Gastrocnemius medialis (tissue), 4 donors: Measurements from ENCODE around the gene NOP9. TPM values are rescaled to one million over a fixed set of nuclear protein-coding genes. Genes with fewer than 3 reads are reported as not detected.

Source experiments
- ATAC-seq, 2 donors: fragments of 150-250 bp; one replicate each; pipeline ENCODE4 v1.9.1; 2016
- DNase-seq, 2 donors: peaks; one replicate each; pipeline ENCODE4 v3.0.0-alpha.2; 2019
- H3K27ac ChIP-seq, 4 donors: fragments of 200-600 bp; sonication (generic); 1 replicate in 1 of 4; 2 replicates in 3 of 4; pipeline ENCODE4 v1.5.1; 2016 to 2018; ENCODE audit warnings: mild to moderate bottlenecking in 2 of 4, moderate library complexity in 1 of 4
- H3K27me3 ChIP-seq, 3 donors: fragments of 200-600 bp; sonication (generic) in 2 of 3; 1 replicate in 1 of 3; 2 replicates in 2 of 3; pipeline versions ENCODE4 v1.5.1 to v1.6.0; 2016 to 2019; ENCODE audit warnings: mild to moderate bottlenecking in 1 of 3, moderate library complexity in 1 of 3
- H3K36me3 ChIP-seq, 2 donors: fragments of 200-600 bp; sonication (generic) in 1 of 2; one replicate each; pipeline ENCODE4 v1.5.1; 2017 to 2018
- H3K4me1 ChIP-seq, 2 donors: fragments of 200-600 bp; sonication (generic) in 1 of 2; one replicate each; pipeline ENCODE4 v1.5.1; 2016 to 2017; ENCODE audit warnings: mild to moderate bottlenecking in 2 of 2
- H3K4me3 ChIP-seq, 4 donors: fragments of 200-600 bp; sonication (generic) in 3 of 4; 1 replicate in 1 of 4; 2 replicates in 3 of 4; pipeline ENCODE4 v1.5.1; 2016 to 2019; ENCODE audit warnings: mild to moderate bottlenecking in 2 of 4
- H3K9me3 ChIP-seq, 3 donors: fragments of 200-600 bp; sonication (generic) in 2 of 3; 1 replicate in 1 of 3; 2 replicates in 2 of 3; pipeline ENCODE4 v1.5.1; 2016 to 2019
- POLR2A ChIP-seq, 2 donors: fragments of 450-650 bp; IDR thresholded peaks; one replicate each; pipeline ENCODE4 v1.6.1; 2017; ENCODE audit warnings: antibody characterized with exemption in 2 of 2, mild to moderate bottlenecking in 2 of 2, moderate library complexity in 2 of 2
- in situ Hi-C, 4 donors: fragments of 200-750 bp; cut with MboI; loops; one replicate each; pipeline versions ENCODE4 v1.15.0 to v1.8.0; 2017; ENCODE audit warnings: low sequenced_read_pairs in 4 of 4
- intact Hi-C: fragments of 100-400 bp; cut with DNase I; formaldehyde crosslinking; loops from one replicate; pipeline ENCODE4 v1.15.1; 2023; ENCODE audit warnings: low total_unique reads
- total RNA-seq, 4 donors: library from RNA; depleted of rRNA; stranded (reverse); fragments of >200 nt; gene quantifications; one replicate each; pipeline versions ENCODE4 v1.1.0 to v1.2.3, GENCODE V29; 2016
- TF ChIP-seq, protein P1 (sequence below), 5 experiments: fragments of 450-650 bp in 3 of 5; fragments of 200-600 bp in 2 of 5; sonication (generic) in 2 of 5; IDR thresholded peaks in 4 of 5; conservative IDR thresholded peaks in 1 of 5; 1 replicate in 4 of 5; 2 replicates in 1 of 5; pipeline ENCODE4 v1.5.1; 2016 to 2019; ENCODE audit warnings: antibody characterized with exemption in 5 of 5, mild to moderate bottlenecking in 3 of 5, moderate library complexity in 3 of 5

NOP9 gene, protein sequence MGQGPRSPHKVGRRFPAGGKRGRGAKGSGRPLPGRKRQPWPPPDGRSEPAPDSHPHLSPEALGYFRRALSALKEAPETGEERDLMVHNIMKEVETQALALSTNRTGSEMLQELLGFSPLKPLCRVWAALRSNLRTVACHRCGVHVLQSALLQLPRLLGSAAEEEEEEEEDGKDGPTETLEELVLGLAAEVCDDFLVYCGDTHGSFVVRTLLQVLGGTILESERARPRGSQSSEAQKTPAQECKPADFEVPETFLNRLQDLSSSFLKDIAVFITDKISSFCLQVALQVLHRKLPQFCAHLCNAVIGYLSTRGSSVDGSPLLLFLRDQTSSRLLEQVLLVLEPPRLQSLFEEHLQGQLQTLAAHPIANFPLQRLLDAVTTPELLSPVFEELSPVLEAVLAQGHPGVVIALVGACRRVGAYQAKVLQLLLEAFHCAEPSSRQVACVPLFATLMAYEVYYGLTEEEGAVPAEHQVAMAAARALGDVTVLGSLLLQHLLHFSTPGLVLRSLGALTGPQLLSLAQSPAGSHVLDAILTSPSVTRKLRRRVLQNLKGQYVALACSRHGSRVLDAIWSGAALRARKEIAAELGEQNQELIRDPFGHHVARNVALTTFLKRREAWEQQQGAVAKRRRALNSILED
- total RNA-seq: 10 to 100 TPM; 27.2 to 43.5 (median 32.2) TPM

DNA sequence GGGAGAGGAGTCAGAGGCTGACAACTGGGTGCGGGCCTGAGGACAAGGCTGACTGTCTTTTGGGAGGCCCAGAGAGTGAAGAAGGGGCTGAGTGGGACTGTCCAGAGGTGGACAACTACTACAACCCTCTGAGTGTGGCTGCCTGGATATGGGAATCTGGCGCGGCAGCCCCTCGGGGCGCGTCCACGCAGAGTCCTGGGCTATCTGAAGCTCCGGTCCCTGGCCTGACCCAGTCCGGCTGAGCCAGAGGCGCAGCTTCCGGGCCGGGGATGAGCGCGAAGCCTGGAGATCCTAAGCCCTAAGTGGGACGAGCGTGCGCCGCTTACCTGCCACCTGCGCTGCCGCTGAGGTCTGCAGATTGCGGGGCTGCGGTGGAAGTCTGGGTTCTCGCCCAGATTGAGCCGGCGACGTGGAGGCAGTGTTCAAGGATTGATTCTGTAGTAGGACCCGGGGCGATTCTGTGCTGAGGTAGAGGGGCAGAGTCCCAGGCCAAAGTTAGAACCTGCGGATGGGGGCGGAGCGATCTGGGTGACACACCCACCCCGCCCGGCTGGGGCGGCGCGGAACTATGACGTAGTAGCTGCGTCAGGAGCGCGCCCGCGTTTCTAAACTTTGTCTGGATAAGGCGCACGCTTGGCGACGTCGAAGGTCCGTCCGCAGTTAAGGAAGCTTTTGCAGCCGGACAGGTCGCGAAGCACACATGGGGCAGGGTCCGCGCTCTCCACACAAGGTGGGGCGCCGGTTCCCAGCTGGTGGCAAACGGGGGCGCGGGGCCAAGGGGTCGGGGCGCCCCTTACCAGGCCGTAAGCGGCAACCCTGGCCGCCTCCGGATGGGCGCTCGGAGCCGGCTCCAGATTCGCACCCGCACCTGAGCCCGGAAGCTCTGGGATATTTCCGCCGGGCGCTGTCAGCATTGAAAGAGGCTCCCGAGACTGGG lies at the start of gene NOP9, which contains the start of gene DHRS1:
Gene NOP9 (plus strand): TSS at position 596 of the 937 bp plus-strand sequence. CDS start 105 bp downstream, at position 701.
Gene DHRS1 (minus strand): TSS at position 526 of the 937 bp plus-strand sequence. CDS start 674 bp downstream, outside the sequence.
- in situ Hi-C loops (loop anchor here (5.0 to 10.0 kb wide), 2 partner anchors 55 to 57 kb away; partner anchors contain the start of gene TINF2 (in 4 of the 4)), intact Hi-C loops (loop anchor here (1.0 to 10.0 kb wide), 3 partner anchors 57 to 349 kb away; partner anchors contain the start of genes IRF9 and TINF2)
- Histone ChIP-seq H3K4me1 (peaks cover 13 to 20% of the 10 kb centered on the region in 2 donors), H3K9me3 (no peaks in the 10 kb centered on the region), H3K27me3 (no peaks in the 10 kb centered on the region), H3K4me3 (peak within 1 kb of the TSS; percentile 82 to 97 (median 88)), H3K36me3 (peaks cover 0 to 36% of the 10 kb centered on the region in 2 donors), H3K27ac (peak within 1 kb of the TSS; percentile 75 to 89 (median 88))
- ATAC-seq (peak; percentile 90 to 95), DNase-seq (peak; percentile 68 to 85)
- peak; percentile 26 to 59 for TF ChIP-seq POLR2A (IDR thresholded peaks at IDR 0.05)
- TF ChIP-seq, protein P1, sequence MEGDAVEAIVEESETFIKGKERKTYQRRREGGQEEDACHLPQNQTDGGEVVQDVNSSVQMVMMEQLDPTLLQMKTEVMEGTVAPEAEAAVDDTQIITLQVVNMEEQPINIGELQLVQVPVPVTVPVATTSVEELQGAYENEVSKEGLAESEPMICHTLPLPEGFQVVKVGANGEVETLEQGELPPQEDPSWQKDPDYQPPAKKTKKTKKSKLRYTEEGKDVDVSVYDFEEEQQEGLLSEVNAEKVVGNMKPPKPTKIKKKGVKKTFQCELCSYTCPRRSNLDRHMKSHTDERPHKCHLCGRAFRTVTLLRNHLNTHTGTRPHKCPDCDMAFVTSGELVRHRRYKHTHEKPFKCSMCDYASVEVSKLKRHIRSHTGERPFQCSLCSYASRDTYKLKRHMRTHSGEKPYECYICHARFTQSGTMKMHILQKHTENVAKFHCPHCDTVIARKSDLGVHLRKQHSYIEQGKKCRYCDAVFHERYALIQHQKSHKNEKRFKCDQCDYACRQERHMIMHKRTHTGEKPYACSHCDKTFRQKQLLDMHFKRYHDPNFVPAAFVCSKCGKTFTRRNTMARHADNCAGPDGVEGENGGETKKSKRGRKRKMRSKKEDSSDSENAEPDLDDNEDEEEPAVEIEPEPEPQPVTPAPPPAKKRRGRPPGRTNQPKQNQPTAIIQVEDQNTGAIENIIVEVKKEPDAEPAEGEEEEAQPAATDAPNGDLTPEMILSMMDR (IDR thresholded peaks at IDR 0.05 in 4 of 5, conservative IDR thresholded peaks at IDR 0.05 in 1 of 5): peak in 1 of 5 experiments; percentile 3

DNA sequence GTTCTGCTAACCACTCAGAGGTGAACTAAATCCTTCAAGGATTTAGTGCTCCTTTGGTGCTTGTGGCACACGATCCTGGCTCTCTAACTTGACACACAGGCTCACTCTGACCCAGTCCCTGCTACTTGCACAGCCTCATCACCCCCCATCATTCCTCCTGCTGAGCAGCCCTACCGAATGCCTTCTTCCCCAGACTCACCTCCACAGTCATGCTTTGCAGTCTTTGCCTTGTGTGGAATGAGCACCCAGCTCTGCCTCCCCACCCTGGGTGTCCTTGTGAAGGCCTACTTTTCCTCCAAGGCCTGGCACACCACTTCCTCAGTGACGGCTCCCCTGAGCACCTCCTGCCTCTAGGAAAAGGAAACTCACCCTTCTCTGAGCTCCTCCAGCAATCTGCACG lies 49.3 kb upstream of the NOP9 start:
- in situ Hi-C loops: no loop called here
- no peak for DNase-seq
- H3K27ac ChIP-seq: no peak overlapping the region
- no peak overlapping the region for H3K4me3 ChIP-seq
- no peaks in the 10 kb centered on the region for H3K27me3 ChIP-seq
- intact Hi-C loops: no loop called here
- H3K4me1 ChIP-seq: no peaks in the 10 kb centered on the region
- no peak for ATAC-seq
- no peaks in the 10 kb centered on the region for H3K36me3 ChIP-seq
- H3K9me3 ChIP-seq: no peaks in the 10 kb centered on the region
- TF ChIP-seq POLR2A (IDR thresholded peaks at IDR 0.05): no peak
- TF ChIP-seq, protein P1 (IDR thresholded peaks at IDR 0.05 in 4 of 5, conservative IDR thresholded peaks at IDR 0.05 in 1 of 5): no peak

DNA sequence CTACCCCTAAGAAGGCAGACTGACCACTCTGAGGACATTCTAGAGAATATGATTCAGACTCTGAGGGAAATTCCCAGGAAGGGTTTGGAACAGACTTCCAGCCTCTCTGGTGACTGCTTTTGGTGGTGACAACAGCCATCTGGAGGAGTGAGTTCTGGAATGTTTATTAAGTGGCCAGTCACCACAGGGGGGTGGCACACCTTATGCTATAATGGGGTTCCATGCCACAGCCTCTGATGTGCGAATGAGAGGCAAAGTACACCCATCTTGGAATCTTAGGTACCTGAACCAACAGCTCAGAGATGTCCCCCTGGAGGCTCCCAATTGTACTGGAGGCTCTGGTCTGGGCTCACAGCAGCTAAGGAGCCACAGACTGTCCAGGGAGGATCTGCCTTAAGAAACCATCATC lies 47.8 kb upstream of the NOP9 start:
- Histone ChIP-seq H3K4me1 (no peaks in the 10 kb centered on the region), H3K36me3 (no peaks in the 10 kb centered on the region), H3K9me3 (no peaks in the 10 kb centered on the region), H3K4me3 (no peak overlapping the region), H3K27me3 (no peaks in the 10 kb centered on the region), H3K27ac (no peak overlapping the region)
- no peak for ATAC-seq
- in situ Hi-C loops (no loop called here), intact Hi-C loops (no loop called here)
- TF ChIP-seq, protein P1 (IDR thresholded peaks at IDR 0.05 in 4 of 5, conservative IDR thresholded peaks at IDR 0.05 in 1 of 5): no peak
- no peak for TF ChIP-seq POLR2A (IDR thresholded peaks at IDR 0.05)
- no peak for DNase-seq
